CD4-positive, alpha-beta T cell treated with Interleukin-21 for 1 hour (primary cell): ENCODE measurements around the gene CTNNB1.

Source experiments
- DNase-seq: peaks from one replicate; pipeline ENCODE4 v3.0.0-alpha.2; 2020

The CTNNB1 gene

DNA sequence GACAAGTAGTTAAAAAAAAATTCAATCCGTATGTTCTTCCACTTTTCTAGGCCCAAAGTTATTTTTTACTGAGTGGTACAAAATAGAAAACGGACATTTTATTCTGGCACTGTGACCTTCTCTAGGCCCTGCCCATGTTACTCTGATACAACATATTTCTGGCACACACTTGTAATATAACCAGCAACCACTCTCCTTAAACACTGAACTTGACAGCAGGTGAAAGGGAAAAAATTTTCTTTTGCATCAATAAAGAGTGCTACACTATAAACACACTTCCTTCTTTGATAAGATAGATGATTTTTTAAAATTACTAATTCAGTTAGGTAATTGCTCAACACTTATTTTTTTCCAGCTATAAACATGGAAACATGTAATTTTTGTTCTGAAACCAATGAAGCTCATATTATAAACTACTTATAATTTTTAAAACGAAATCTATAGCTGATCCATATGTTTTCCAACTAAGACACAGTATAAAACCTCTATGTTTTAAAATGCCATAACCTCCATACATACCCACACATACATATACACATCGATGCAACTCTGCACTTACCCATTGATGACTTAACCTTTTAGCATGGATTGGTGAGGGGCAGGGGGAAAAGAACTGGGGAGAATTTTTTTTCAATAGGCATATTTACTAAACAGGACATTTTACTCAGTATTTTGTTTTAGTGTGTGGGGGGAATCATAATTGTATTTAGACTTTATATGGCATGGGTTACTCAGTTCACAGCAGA lies 5.3 kb upstream of the CTNNB1 start:
- DNase-seq, result no peak

DNA sequence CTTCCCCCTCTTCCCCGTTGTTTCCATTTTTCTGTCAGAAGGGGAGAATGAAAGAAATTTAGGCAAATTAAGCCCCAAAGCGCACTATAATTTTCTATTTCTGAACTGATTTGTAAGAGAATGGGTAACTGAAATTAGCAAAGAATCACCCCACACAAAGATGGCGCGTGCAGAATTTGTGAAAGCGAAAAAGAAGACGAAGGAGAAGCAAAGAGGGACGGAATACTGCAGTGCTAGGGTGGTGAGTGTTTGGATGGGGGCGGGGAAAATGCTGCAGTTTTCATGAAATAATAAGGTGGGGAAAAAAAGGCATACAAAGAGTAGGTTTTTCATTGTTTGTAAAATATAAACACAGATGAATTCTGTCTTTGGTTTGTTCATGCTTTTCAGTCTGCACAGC lies 4.6 kb upstream of the CTNNB1 start:
- no peak for DNase-seq

DNA sequence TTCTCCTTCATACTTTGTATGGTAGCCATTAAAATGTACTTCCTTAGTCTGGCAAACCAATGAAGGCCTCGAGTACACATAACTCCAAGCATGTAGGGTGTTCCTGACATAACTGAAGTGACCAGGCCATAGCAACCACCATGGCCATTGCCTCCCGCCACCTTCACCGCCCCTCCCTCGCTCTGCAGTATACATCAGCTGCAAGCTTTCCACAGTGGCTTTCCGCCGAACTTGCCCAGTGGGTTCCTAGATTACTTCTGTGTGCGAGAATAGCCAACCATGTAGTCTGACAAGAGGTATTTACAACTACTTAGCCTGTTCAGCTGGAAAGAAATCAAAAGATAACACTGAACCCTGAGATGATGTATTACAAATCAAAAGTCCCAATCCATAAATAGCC lies 3.4 kb upstream of the CTNNB1 start:
- no peak for DNase-seq

DNA sequence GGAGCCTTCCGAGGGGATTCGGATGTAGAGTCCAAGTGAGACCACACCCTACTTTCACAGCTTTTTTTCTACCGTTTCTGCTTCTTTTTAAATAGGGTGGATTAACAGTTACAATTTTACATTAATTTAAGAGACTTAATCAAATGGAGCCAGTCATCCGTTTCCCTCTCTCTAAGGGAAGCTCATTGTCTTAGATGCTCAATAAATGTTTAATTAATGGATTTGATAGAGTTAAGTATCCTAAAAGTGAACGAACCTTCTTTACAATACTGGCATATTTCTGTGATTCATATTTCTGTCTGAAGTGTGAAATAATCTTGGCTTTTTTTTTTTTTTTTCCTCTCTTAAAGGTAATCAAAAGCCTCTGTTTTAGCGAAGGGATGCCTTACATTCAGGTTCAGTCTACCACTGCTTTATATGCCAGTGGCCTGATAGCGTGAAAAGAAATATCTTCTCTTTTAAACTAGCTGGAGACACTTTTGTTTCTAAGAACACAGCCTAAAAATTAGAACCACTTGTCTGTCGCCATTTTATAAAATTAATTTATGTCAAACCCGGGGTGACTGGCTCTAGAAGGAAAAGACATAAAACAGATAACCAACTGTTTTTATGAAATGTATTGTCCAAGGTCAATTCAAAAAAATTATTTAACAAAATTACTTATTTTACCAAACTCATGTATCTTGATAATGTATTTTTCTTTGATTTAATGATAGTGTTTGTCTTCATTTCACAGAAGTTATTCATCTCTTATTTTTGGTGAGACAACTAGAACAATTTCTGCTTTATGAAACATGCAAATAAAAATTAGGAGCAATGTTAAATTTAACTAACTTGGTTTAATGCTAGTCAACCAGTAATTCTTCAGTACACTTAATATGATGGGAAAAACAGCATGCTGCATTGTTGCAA lies 2.5 kb upstream of the CTNNB1 start:
- DNase-seq, result no peak

DNA sequence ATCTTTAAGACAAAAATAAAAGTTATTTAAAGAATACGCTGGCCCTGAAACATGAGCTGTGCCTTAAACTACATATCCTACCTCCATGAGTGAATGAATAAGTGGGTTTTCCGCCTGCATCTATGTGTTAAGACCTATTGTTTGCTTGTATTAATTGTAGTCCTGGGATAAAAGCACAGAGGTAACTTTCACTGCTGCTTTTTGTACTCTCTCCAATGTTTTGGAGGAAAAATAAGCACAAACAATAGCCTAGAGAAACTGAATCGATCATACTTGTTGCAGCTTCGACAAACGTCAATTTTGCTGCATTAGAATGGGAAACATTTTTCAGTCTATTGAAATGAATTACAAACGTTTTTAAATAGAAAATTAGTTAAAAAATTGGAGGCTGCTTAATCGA lies 1.3 kb upstream of the CTNNB1 start:
- DNase-seq, result no peak

DNA sequence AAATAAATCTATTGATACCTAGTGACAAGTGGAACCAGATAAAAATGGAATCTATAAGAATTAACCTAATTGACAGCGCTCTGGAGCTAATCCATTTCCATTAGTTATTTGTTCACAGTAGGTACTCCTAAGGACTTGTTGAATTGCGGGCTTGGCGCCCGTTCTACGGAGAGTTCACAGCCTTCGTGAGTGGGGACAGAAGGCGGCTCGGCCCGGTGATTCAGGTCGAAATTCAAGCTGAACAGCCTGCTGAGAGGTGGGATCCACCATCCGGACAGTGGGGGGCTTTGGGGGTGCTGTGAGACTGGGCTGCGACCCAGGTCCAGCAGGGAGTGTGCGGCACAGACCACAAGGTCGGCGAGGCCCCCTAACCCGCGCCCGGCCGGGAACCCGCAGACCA lies 779 bp upstream of the CTNNB1 start:
- DNase-seq, result peak; percentile 14

DNA sequence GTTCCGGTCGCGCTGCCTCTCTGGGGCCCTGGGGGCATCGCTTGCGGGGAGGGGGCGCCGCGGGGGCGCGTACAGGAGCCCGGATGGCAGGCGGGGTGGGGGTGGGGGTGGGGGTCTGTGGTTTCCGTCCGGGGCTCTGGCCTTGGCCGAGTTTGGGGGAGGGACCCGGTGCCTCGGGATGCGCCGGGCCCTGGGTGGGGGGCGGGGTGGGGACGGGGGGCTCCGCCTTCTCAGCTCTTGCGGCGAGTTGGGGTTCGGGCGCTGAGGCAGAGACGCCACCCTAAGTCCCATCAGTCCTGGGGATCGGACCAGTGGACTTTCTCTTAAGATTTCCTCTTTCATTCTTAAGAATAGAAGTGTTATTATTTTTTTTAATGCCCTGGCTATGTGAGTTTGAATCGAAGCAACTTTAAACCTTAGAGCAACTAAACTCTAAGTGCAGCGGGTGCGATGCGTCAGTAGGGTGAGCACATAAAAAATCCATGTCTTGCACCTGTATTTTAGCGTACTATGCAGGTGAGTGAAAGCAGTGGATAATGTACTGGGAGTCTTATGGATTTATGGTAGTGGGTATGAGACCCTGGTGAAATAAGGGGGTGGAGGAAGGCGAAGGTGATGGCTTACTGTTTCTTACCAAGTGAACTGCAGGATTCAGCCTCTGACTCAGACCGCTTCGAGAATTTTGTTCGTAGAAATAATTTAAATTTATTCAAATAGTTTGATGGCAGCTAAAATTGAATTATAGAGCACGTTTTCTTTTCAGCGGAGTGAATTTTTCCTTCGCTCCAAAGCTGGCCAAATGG lies 762 bp downstream of the CTNNB1 start:
- DNase-seq, result peak; percentile 51

DNA sequence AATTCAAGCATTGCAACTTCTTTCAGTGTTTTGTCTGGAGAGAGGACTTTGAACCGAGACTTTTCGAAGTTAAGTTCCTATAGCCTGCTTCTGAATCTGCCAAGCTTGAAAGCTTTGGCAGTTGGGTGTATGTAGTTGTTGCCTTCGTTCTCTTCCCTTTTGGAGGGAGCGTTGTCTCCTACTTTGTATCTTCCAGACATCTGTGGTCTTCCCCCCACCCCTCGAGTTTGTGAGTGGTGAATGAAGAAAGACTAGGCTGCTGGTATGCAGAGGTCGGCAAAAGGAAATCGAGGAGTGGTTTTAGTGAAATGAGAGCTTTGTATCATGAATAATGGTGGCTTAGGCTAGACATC lies 1.3 kb downstream of the CTNNB1 start:
- DNase-seq, result peak; percentile 31

DNA sequence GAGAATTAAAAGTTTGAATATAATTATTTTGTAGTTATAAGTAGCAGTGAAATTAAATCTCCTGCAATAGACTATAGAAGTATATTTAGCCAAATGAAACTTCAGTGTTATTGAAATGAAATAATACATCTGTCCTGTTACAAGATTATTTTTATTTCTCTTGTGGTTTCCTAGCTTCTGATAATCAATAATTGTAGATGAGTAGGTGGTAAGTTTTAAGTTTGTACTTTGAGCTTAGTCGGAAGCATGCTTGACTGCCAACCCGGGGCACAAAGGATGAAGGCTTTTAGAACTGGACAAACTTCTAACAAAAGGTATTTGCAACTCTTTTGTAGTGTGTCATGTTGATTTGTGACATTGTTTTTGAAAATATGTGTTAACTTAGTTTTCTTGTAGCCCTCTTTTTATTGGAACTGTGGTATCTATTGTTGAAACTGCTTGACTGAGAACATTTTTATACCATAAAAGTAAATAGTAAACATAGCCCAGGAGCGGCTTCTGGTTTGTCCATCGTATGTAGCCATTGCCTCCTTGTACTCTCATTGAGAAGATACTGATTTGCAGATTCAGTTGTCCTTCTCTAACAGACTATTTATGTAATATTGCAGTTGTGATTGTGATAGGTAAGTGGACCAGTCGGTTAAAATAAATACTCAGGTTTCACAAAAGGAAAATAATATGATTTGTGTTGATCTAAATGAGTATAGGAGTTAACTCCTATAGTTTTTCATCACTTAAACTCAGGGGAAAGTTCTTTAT lies 2.9 kb downstream of the CTNNB1 start:
- no peak for DNase-seq

DNA sequence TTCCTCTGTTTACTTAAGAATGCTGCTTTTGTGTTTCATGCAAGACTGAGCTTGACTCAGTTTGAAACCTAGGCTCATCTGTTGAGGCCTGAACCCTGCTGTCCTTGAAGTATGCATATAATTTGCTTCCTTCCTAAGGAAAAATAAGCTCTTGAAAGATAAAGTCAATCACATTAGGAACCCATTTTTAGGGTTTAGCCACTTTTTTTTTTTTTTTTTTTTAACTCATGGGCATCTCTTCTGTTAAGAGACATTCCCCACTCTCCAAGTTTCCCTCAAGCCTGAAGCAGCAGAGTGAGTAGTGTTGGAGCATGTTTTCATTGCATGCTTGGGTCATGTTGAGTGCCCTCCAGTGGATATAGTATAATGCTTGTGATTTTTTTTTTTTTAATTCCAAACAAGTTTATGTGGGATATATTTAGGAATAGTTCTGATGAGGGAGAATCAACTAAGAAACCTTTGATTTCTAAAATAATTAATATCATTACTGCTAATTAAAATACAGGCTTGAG lies 3.6 kb downstream of the CTNNB1 start:
- no peak for DNase-seq

DNA sequence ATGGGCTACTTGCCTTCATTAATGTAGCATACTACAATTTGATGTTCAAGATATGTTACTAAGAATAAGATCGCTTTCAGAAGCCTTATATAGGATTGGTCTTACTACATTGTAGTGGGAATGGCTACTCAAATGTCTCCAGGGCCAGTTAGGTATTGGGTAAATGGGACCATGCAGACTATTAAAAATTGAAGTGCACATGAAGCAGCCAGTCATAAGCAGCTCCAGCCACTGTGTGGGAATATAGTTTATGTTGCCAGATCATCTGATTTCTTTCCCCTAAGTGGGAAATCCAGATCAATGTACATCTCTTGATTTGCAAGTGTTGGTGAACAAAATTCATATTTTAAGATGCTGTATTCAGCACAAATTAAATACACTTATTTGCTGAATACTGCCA lies 5.1 kb downstream of the CTNNB1 start:
- no peak for DNase-seq

DNA sequence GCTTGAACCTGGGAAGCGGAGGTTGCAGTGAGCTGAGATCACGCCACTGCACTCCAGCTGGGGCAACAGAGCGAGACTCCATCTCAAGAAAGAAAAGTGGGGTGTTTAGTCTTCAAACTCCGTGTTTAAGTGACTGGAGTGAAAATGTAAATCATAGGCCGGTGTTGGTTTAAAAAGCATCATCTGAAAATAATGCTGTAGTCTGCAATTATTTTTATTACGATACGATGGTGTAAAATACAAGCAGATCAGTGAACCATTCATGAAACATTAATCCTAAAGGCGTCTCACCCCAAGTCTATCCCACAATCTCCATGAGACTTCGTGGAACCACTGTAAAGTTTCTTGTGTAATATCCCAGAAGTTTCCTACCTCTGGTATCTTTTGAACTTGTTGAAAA lies 6.3 kb downstream of the CTNNB1 start:
- DNase-seq, result no peak

DNA sequence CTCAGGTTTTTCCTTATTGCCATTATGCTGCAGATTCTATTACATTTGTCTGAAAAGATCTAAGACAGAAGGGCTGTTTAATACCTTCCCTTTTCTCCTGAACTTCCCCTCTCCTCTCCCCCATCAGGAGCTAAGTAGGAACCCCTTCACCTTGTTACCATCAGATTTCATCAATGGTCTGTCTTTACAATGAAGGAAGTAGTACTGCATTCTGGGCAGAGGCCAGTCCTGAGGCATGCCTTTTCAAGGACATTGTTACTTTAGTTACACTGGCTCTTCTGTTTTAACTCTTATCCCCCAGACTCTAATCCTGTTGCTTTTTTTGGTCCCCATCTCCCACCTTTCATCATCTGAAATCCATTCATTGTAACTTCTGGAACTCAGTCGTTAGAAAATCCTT lies 8.1 kb downstream of the CTNNB1 start:
- no peak for DNase-seq

DNA sequence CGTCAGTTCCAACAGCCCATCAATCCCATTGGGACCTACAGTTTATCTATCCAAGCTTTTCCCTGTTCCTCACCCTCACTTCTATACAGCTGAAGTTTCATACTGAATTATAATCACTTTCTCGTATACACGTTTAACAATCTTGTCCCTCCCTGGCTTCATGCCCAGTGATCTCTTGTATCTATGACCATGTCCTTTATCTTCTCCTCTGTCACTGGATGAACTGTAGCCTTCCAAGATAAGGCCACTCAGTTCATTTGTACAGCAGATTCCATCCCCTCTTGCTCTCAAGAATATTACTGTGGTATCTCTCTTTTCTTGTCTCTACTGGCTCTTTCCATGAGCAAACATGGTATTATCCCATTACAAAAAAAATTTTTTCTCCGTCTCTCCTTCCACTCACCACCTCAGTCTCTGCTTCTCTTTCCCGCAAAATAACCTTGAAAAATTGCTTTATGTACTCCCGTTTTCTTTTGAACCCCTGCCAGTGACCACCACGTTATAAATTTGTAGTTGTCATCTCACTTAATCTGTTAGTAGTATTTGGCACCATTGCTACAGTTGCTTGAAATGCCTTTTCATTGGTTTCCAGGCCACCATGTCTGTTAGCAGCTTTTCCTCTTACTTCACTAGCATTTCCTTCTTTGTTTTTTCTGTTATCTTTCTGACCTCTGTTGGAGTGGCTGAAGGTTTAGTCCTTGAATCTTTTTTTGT lies 9.4 kb downstream of the CTNNB1 start:
- no peak for DNase-seq

DNA sequence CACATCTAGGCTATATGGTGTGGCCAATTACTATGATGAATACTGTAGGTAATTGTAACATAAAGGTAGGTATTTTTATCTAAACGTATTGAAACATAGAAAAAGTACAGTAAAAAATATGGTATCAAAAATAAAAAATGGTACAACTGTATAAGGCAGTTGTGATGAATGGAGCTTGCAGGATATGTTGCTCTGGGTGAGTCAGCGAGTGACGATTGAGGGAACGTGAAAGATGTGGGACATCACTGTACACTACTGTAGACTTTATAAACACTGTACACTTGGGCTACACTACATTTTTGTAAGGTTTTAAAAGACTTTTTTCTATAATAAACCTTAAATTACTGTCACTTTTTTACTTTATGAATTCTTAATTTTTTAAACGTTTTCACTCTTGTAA lies 10.3 kb downstream of the CTNNB1 start:
- no peak for DNase-seq

DNA sequence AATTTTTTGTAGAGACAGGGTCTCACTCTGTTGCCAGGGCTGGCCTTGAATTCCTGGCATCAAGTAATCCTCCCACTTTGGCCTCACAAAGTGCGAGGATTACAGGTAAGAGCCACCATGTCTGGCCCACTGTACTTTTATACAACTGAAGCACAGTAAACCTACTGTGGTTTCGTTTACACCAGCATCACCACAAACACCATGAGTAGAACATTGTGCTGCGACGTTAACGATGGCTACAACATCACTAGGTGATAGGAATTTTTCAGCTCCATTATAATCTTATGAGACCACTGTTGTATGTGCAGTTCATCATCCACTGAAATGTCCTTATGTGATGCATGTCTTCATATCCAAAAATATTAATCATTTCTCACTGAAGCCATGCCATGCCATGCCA lies 11.7 kb downstream of the CTNNB1 start:
- DNase-seq, result no peak

DNA sequence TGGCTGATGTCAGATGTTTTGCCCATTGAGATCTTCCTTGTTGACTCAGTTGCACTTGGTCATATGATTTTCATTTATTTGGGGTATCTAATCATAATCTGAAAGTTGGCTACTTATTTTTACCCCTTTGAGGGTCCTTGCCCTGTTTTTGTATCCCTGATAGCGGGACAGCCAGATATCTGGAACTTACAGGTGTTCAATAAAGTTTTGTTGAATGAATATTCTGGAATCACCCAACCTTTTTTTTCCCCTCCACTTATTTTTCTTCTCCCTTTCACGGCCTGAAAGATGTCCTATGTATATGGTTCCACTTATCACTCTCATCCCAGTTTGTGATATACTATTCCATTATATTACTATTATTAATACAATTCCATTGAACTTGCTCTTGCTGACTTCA lies 12.8 kb downstream of the CTNNB1 start:
- no peak for DNase-seq

DNA sequence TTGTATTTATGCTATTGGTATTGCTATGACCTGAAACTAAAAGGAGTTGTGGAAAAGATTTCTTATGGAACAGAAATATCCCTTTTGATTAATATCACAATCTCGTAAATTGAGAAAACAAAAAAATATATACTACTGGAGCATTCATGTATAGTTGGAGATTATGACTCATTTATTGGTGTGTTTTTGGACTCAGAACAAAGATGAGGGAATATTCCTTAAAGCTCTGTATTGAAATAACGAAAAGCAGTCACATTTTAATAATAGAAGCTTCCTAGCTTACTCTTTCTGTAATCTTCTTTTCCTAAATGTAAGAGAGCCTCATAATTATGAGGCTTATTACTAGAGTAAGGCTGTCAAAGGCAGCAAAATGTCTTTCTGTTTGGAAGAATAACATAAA lies 14.3 kb downstream of the CTNNB1 start:
- no peak for DNase-seq

DNA sequence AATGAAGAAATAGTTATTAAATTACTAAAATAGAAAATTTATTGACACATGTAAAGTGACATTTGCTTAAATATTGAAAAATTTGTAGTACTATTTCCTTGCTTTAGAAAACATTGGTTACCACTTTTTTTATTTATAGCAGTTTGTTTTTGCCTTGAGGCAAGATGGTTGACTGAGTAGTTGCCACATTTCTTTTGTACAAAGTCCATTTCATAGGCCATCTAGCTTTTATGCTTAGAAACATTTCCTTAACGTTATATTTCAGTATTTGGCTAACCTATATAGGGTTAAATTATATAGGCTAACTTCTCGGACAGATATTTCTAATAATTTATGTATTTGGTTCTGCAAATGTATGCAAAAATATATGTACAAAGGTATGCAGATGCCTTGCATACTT lies 17.1 kb downstream of the CTNNB1 start:
- DNase-seq, result no peak

DNA sequence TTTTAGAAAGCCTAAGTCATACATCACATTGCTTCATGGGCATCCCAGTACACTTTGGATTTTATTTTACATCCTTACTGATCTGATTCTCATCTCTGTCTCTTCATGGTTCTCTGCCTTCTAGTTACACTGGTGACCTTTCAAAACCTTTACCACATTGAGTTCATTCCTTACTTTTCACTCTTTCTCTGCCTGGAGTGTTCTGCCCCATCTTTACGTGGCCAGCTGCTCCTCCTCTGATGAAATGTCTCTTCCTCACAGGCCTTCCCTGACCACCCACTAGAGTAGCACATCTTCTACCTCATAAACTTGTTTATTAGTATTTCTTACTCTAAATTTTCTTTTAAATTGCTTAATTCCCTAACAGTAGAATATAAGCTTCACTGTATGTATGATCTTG lies 17.7 kb downstream of the CTNNB1 start:
- no peak for DNase-seq

DNA sequence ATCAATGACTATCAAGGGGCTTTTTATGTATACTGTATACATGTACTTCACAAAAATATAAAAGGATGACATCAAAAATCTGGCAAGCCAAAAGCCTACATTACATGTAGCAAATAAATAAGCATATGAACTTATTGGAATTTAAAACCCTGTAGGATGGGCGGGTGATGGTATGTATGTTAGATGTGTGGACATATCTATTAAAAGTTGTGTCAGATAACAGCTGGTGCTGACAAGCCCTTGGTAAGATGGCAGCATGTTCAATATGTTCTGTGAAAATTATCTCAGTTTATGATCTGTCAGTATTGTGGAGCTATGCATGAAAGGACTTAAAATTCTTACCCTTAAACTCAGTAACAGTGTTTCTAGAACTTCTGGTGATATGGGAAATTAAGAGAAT lies 20.1 kb downstream of the CTNNB1 start:
- DNase-seq, result no peak
